Measurements from ENCODE around the gene S100A14. TPM values are rescaled to one million over a fixed set of nuclear protein-coding genes. Genes with fewer than 3 reads are reported as not detected.

The S100A14 gene
- total and polyA plus RNA-seq, 2 of the 13 experiments (the other 11 are each of a cell fraction or from before 2014, with no cell fraction given) = 1.4 to 7.7 TPM

DNA sequence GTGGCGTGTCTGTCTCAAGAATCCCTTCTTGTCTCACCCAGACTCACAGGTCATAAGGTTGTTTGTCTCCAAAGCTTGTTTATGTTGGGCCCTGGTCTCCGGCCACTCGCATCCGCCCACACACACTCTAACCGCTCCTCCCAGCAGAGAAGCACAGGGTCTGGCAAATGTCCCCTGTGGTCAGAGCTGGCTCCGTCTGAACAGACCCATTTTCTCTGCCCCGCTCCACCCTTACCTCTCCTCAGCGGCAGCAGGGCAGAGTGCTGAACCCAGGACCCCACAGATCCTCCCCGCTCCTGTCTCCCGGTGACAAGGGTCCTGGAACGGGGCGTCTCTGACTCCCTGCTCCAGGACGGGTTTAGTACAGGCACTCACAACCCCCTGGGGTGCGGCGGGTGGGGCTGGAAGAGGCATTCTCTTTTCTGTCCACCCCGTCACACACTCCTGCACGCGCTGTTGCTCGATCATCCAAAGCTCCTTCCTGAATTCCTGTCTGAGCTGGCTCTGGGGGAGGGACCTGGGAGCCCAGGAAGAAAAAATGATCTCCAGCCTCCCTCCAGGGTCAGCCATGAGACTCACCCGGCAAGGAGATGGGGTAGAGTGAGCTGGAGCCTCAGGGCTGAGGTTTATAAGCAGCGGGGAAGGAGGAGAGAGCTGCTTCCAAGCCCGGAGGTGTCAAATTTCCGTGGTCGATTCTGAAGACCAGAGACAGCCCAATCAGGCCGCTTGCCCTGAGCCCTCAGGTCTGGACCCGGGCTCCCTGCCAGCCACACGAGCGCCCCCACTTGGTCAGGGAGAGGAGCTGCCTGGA lies 11.0 kb upstream of the S100A14 start, which contains the start of gene S100A13 (continued):
- TF ChIP-seq, protein P1, sequence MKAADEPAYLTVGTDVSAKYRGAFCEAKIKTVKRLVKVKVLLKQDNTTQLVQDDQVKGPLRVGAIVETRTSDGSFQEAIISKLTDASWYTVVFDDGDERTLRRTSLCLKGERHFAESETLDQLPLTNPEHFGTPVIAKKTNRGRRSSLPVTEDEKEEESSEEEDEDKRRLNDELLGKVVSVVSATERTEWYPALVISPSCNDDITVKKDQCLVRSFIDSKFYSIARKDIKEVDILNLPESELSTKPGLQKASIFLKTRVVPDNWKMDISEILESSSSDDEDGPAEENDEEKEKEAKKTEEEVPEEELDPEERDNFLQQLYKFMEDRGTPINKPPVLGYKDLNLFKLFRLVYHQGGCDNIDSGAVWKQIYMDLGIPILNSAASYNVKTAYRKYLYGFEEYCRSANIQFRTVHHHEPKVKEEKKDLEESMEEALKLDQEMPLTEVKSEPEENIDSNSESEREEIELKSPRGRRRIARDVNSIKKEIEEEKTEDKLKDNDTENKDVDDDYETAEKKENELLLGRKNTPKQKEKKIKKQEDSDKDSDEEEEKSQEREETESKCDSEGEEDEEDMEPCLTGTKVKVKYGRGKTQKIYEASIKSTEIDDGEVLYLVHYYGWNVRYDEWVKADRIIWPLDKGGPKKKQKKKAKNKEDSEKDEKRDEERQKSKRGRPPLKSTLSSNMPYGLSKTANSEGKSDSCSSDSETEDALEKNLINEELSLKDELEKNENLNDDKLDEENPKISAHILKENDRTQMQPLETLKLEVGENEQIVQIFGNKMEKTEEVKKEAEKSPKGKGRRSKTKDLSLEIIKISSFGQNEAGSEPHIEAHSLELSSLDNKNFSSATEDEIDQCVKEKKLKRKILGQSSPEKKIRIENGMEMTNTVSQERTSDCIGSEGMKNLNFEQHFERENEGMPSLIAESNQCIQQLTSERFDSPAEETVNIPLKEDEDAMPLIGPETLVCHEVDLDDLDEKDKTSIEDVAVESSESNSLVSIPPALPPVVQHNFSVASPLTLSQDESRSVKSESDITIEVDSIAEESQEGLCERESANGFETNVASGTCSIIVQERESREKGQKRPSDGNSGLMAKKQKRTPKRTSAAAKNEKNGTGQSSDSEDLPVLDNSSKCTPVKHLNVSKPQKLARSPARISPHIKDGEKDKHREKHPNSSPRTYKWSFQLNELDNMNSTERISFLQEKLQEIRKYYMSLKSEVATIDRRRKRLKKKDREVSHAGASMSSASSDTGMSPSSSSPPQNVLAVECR (CRISPR knock-in tag; IDR thresholded peaks at IDR 0.05; ENCODE audit: borderline replicate concordance) = peak; percentile 75; the same call in 1 of the 2 replicates
- TF ChIP-seq MEIS2 (CRISPR knock-in tag; IDR thresholded peaks at IDR 0.05) (peak; percentile 30; the same call in 1 of the 2 replicates), ZNF552 (CRISPR knock-in tag; IDR thresholded peaks at IDR 0.05; ENCODE audit: borderline replicate concordance) (no peak), ZNF329 (CRISPR knock-in tag; IDR thresholded peaks at IDR 0.05; ENCODE audit: low read depth) (no peak), TIGD3 (CRISPR knock-in tag; IDR thresholded peaks at IDR 0.05; ENCODE audit: borderline replicate concordance) (no peak), ZNF776 (CRISPR knock-in tag; IDR thresholded peaks at IDR 0.05) (no peak), NR2F6 (IDR thresholded peaks at IDR 0.05) (peak; percentile 47; the same call in 1 of the 2 replicates), NR2F6 (CRISPR knock-in tag; IDR thresholded peaks at IDR 0.05) (no peak), ZNF432 (CRISPR knock-in tag; IDR thresholded peaks at IDR 0.05; ENCODE audit: borderline replicate concordance) (no peak), ZNF883 (CRISPR knock-in tag; IDR thresholded peaks at IDR 0.05; ENCODE audit: not compliant biosample characterization) (no peak), ZNF558 (CRISPR knock-in tag; IDR thresholded peaks at IDR 0.05; ENCODE audit: borderline replicate concordance) (0 out of 2 replicates have a peak, but pooled peaks have one; percentile 50), RBM39 (IDR thresholded peaks at IDR 0.05; ENCODE audit: low read depth, low read length, poor library complexity, severe bottlenecking) (peak; percentile 56), ZBTB26 (CRISPR knock-in tag; IDR thresholded peaks at IDR 0.05; ENCODE audit: borderline replicate concordance) (no peak), ZC3H13 (CRISPR knock-in tag; IDR thresholded peaks at IDR 0.05) (no peak), RFXAP (CRISPR knock-in tag; IDR thresholded peaks at IDR 0.05; ENCODE audit: borderline replicate concordance) (no peak), ATF4 (CRISPR knock-in tag; IDR thresholded peaks at IDR 0.05) (no peak), HOXA3 (CRISPR knock-in tag; IDR thresholded peaks at IDR 0.05) (peak; percentile 32; the same call in 1 of the 2 replicates)
- TF ChIP-seq, protein P2, sequence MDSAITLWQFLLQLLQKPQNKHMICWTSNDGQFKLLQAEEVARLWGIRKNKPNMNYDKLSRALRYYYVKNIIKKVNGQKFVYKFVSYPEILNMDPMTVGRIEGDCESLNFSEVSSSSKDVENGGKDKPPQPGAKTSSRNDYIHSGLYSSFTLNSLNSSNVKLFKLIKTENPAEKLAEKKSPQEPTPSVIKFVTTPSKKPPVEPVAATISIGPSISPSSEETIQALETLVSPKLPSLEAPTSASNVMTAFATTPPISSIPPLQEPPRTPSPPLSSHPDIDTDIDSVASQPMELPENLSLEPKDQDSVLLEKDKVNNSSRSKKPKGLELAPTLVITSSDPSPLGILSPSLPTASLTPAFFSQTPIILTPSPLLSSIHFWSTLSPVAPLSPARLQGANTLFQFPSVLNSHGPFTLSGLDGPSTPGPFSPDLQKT (CRISPR knock-in tag; IDR thresholded peaks at IDR 0.05; ENCODE audit: borderline replicate concordance) = no peak

Measured in HepG2 (cell line).